IPS DF 6.9 (cell line): Measurements from ENCODE around the gene CDC14A.

Source experiments
- DNase-seq: peaks from one replicate; pipeline ENCODE4 v3.0.0-alpha.2; 2013; ENCODE audit warnings: low read depth, low spot score
- H3K27ac ChIP-seq: one replicate; pipeline ENCODE4 v1.5.1; 2013; ENCODE audit warnings: low read length, control low read depth
- H3K27me3 ChIP-seq: 2 replicates; pipeline ENCODE4 v1.6.1; 2013; ENCODE audit warnings: mild to moderate bottlenecking, low read length; ENCODE audit not compliant: control insufficient read depth, insufficient read depth
- H3K36me3 ChIP-seq: 2 replicates; pipeline ENCODE4 v1.6.1; 2013; ENCODE audit warnings: low read length; ENCODE audit not compliant: control insufficient read depth, insufficient read depth
- H3K4me1 ChIP-seq: 2 replicates; pipeline ENCODE4 v1.6.1; 2013; ENCODE audit warnings: low read length; ENCODE audit not compliant: control insufficient read depth, insufficient read depth
- H3K4me3 ChIP-seq: 2 replicates; pipeline ENCODE4 v1.5.1; 2013; ENCODE audit warnings: mild to moderate bottlenecking, low read length
- H3K9me3 ChIP-seq: 2 replicates; pipeline ENCODE4 v1.6.1; 2013; ENCODE audit warnings: low read length, inconsistent platforms; ENCODE audit not compliant: control insufficient read depth, insufficient read depth
- WGBS: extraction: QIAGEN DNeasy Blood & Tissue Kit; methylation state at CpG from one replicate; pipeline ENCODE4 v1.1.7; 2013; ENCODE audit warnings: mixed read lengths, missing lambda C conversion rate; ENCODE audit not compliant: insufficient read length, insufficient coverage; 5-methylcytosine and 5-hydroxymethylcytosine counted together

Gene CDC14A

DNA sequence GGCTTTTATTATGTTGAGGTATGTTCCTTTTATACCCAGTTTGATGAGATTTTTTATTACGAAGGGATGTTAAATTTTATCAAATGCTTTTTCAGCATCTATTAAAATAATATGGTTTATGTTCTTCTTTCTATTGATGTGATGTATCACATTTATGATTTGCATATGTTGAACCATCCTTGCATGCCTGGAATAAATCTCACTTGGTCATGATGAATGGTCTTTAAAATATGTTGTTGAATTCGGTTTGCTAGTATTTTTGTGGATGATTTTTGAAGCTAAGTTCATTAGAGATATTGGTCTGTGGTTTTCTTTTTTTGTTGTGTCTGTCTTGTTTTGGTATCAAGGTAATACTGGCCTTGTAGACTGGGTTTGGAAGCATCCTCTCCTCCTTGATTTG, 199.7 kb downstream of the CDC14A start:
- Histone ChIP-seq H3K27me3 (no peaks in the 10 kb centered on the region), H3K4me1 (no peaks in the 10 kb centered on the region), H3K4me3 (no peak overlapping the region), H3K9me3 (no peaks in the 10 kb centered on the region), H3K36me3 (no peaks in the 10 kb centered on the region), H3K27ac (no peak overlapping the region)
- DNase-seq: no peak
- no CpG with 5 or more reads among the region's 2 CpGs for WGBS

DNA sequence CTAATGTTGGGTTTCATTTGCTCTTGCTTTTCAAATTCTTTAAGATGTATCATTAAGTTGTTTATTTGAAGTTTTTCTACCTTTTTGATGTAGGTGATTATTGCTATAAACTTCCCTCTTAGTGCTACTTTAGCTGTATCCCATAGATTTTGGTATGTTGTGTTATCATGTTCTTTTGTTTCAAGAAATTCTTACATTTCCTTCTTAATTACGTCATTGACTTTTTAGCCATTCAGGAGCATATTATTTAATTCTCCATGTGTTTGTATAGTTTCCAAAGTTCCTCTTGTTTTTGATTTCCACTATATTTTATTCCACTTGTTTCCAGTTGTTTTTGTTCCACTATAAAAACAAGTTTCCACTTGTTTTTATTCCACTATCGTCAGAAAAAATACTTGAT, 200.6 kb downstream of the CDC14A start:
- no peaks in the 10 kb centered on the region for H3K36me3 ChIP-seq
- no peaks in the 10 kb centered on the region for H3K4me1 ChIP-seq
- DNase-seq: no peak
- H3K27me3 ChIP-seq: no peaks in the 10 kb centered on the region
- WGBS: no CpG with 5 or more reads among the region's 2 CpGs
- no peak overlapping the region for H3K4me3 ChIP-seq
- H3K27ac ChIP-seq: no peak overlapping the region
- H3K9me3 ChIP-seq: no peaks in the 10 kb centered on the region

DNA sequence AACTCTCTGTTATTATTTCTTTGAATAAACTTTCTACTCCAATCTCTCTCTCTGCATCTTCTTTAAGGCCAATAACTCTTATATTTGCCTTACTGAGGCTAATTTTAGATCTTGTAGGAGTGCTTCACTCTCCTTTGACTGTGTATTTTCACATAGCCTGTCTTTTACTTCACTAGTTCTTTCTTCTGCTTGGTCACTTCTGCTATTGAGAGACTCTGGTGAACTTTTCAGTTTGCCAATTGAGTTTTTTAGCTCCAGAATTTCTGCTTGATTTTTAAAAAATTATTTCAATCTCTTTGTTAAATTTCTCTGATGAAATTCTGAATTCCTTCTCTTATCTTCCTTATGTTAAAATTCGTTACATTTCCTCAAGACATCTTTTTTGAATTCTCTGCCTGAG, 203.9 kb downstream of the CDC14A start:
- WGBS: no CpG with 5 or more reads among the region's 1 CpG
- H3K36me3 ChIP-seq: no peaks in the 10 kb centered on the region
- DNase-seq: no peak
- no peaks in the 10 kb centered on the region for H3K27me3 ChIP-seq
- H3K27ac ChIP-seq: no peak overlapping the region
- H3K4me3 ChIP-seq: no peak overlapping the region
- H3K4me1 ChIP-seq: no peaks in the 10 kb centered on the region
- H3K9me3 ChIP-seq: no peaks in the 10 kb centered on the region

DNA sequence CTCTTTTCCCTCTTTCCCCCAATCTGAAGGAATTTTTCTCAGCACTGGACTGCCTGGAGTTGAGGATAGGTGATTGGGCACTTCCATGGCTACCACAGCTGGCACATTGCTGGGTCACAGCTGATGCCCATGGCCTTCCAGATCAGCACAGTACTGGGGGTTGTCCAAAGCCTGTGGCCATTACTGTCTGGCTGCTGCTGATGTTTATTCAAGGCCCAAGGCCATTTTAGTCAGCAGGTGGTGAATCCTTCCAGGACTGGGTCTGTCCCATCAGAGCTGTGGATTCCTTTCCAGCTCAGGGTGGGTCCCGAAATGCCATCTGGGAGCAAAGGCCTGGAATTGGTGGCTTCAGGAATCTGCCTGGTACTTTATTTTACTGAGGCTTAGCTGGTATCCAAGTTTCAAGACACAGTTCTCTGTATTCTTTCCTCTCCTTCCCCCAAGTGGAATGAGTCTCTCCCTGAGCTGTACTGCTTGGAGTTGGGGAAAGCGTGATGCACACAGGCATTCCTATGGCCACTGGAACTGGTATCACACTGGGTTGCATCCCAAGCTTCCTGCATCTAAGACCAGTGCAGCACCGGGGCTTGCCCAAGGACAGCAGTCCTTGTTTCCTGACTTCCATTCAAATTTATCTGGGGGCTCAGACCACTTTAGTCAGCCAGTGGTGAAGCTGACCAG, 204.8 kb downstream of the CDC14A start:
- Histone ChIP-seq H3K4me3 (no peak overlapping the region), H3K36me3 (no peaks in the 10 kb centered on the region), H3K4me1 (no peaks in the 10 kb centered on the region), H3K27me3 (no peaks in the 10 kb centered on the region), H3K27ac (no peak overlapping the region), H3K9me3 (no peaks in the 10 kb centered on the region)
- no CpG with 5 or more reads among the region's 3 CpGs for WGBS
- no peak for DNase-seq

DNA sequence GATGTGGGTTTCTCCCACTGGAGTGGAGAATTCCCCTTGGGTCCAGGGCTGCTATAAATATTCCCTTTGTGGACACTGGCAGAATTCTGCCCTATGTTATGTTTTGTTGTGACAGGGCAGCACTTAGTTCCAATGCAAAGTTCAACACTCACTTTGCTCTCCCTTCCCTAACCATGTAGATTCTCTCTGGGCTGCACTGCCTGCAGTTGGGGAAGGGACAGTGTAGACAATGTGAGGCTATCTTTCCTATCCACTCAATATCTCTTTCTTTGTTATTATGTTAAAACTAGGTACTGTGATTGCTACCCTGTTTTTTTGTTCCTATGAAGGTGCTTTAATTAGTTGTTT, 205.3 kb downstream of the CDC14A start:
- H3K9me3 ChIP-seq: no peaks in the 10 kb centered on the region
- H3K27me3 ChIP-seq: no peaks in the 10 kb centered on the region
- H3K36me3 ChIP-seq: no peaks in the 10 kb centered on the region
- no peak overlapping the region for H3K27ac ChIP-seq
- no peak overlapping the region for H3K4me3 ChIP-seq
- H3K4me1 ChIP-seq: no peaks in the 10 kb centered on the region
- DNase-seq: no peak

DNA sequence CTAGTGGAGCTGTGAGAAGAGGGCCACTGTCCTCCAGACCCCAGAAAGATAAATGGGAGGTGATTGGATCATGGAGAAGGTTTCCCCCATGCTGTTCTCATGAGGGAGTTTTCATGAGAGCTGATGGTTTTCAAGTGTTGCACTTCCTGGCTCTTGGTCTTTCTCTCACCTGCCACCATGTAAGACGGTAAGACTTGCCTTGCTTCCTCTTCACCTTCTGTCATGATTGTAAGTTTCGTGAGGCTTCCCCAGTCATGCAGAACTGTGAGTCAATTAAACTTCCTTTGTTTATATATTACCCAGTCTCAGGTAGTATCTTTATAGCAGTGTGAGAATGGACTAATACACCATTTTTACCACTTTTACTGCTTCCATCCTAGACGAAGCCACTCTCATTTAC, 213.2 kb downstream of the CDC14A start:
- no peak overlapping the region for H3K4me3 ChIP-seq
- H3K27ac ChIP-seq: no peak overlapping the region
- H3K36me3 ChIP-seq: no peaks in the 10 kb centered on the region
- H3K27me3 ChIP-seq: no peaks in the 10 kb centered on the region
- no CpG with 5 or more reads among the region's 3 CpGs for WGBS
- H3K9me3 ChIP-seq: no peaks in the 10 kb centered on the region
- no peaks in the 10 kb centered on the region for H3K4me1 ChIP-seq
- no peak for DNase-seq

DNA sequence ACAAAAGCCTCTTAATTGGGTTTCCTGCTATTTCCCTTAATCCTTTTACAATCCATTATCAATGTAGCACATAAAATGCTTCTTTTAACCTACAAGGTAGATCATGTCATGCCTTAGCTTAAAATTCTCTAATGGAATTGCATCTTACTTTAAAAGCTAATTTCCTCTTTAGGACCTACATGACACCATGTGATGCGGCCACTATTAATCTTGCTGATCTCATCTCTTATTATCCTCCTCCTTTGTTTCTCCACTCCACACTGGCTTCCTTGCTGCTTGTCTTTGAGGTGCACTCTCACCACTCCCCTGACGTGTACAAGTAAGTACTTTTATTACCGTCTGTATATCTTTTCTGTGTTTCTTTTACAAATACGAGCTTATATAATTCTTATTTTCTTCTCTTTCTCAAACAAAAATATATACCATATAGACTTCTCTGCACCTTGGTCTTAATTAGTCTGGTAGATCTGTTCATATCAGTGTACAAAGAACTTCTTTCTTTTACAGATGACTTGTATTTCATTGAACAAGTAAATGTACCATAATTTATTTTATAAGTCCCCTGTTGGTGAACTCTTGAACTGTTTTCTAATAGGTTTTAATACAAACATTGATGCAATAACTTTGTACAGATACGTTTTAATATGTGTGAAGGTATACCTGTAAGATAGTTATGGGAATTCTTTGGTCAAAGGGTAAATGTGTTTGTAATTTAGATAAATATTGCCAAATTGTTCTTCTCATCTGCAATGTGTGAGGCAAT, 213.8 kb downstream of the CDC14A start:
- Histone ChIP-seq H3K27me3 (no peaks in the 10 kb centered on the region), H3K36me3 (no peaks in the 10 kb centered on the region), H3K27ac (no peak overlapping the region), H3K4me3 (no peak overlapping the region), H3K9me3 (no peaks in the 10 kb centered on the region), H3K4me1 (no peaks in the 10 kb centered on the region)
- no peak for DNase-seq
- 100% methylated on average over 3 of the region's 5 CpGs for WGBS

DNA sequence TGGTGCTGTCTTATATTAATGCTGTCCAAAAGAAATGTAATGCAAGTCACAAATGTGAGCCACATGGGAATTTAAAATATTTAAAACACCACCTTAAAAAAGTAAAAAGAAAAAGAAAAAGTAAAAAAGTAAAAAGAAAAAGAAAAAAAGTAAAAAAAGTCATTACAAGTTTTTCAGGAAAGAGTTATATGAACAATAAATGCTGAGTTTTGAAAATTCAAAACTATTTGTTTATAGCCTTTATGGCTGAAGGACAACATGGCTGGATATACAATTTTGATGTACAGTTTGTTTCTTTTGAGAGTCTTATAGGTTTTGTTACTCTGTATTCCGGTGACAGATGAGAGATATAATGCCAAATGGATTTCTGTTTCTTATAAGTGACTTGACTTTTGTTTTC, 214.8 kb downstream of the CDC14A start:
- Histone ChIP-seq H3K27ac (no peak overlapping the region), H3K27me3 (no peaks in the 10 kb centered on the region), H3K36me3 (no peaks in the 10 kb centered on the region), H3K9me3 (no peaks in the 10 kb centered on the region), H3K4me3 (no peak overlapping the region), H3K4me1 (no peaks in the 10 kb centered on the region)
- no CpG with 5 or more reads among the region's 1 CpG for WGBS
- DNase-seq: no peak
